Memory B cell (primary cell): ENCODE results near the gene BMP7.

ENCODE experiments used
- ATAC-seq: fragments of 150-1000 bp; cut with Tn5 transposase; 2 replicates; pipeline ENCODE4 v1.10.0; 2021; ENCODE audit warnings: low read depth, mild to moderate bottlenecking, moderate library complexity
- DNase-seq, 2 donors: peaks; one replicate each; pipeline ENCODE4 v3.0.0; 2022; ENCODE audit warnings: low spot score in 2 of 2
- H3K27ac Mint-ChIP-seq: one replicate; pipeline ENCODE4 v1.8.0; 2022; ENCODE audit warnings: mild to moderate bottlenecking, moderate library complexity, mixed read lengths
- H3K27me3 Mint-ChIP-seq: one replicate; pipeline ENCODE4 v1.8.0; 2022; ENCODE audit warnings: mixed read lengths
- H3K36me3 Mint-ChIP-seq: one replicate; pipeline ENCODE4 v1.8.0; 2022; ENCODE audit warnings: mild to moderate bottlenecking, mixed read lengths
- H3K4me1 Mint-ChIP-seq: one replicate; pipeline ENCODE4 v1.8.0; 2022; ENCODE audit warnings: mixed read lengths
- H3K4me3 Mint-ChIP-seq: one replicate; pipeline ENCODE4 v1.8.0; 2022; ENCODE audit warnings: mild to moderate bottlenecking, moderate library complexity, mixed read lengths
- H3K9me3 Mint-ChIP-seq: one replicate; pipeline ENCODE4 v1.8.0; 2022; ENCODE audit warnings: mixed read lengths

BMP7 gene

DNA sequence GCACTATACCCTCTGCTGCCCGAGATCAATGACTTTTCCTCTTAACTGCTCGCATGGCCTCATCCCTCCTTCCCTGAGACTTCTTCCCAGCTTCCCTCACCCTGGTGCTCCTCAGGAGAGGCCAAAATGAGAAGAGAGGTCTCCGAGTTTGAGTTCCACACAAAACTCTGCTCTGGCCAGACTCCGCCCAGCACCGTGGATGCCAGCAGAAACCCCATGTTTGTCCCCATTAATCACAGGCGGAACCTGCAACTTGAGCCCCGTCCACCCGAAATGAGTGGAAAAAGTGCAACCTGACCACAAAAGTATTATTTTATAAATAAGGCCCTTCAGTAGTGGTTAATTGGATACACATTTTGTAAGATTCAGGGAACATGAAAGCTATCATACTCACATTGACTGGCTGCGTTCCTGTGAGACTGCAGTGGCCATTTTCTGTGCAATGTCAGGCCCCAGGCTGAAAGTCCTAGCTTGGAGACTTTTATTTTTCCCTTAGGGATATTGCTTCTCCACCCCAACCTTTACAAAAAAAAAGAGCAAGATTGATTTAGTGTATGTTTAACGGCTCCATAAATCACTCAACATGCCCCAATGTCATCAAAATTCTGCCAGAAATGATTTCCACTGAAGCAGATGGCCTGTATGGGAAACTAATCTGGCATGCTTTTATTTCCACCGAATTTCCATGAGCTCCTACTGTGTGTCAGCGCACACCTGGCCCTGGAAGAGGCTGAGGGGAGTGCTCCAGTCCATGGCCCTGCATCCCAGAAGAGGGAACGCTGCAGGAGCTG lies 134.6 kb downstream of the BMP7 start:
- no peaks in the 10 kb centered on the region for H3K36me3 Mint-ChIP-seq
- H3K9me3 Mint-ChIP-seq = no peaks in the 10 kb centered on the region
- ATAC-seq = no peak
- no peaks in the 10 kb centered on the region for H3K4me1 Mint-ChIP-seq
- no peaks in the 10 kb centered on the region for H3K27me3 Mint-ChIP-seq
- no peak for DNase-seq
- H3K4me3 Mint-ChIP-seq = no peak overlapping the region
- no peak overlapping the region for H3K27ac Mint-ChIP-seq

DNA sequence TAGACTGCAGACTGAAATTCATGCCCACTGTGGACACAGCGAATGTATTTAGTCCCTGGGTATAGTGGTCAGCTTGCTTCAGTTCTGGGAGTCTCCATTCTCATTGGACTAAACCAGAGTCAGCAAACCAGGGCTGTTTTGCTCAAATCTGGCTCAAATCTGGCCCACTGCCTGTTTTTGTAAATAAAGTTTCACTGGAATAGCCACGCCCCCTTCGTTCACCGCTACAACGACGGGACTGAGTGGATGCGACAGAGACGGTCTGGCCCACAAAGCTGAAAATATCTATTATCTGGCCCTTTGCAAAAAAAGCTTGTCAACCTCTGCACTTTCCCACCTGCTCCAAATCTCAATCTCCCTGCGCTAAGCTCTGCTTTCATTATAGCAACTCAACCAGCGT lies 135.4 kb downstream of the BMP7 start:
- no peaks in the 10 kb centered on the region for H3K9me3 Mint-ChIP-seq
- no peaks in the 10 kb centered on the region for H3K36me3 Mint-ChIP-seq
- DNase-seq = no peak
- no peak overlapping the region for H3K4me3 Mint-ChIP-seq
- H3K4me1 Mint-ChIP-seq = peaks cover 2% of the 10 kb centered on the region
- no peak for ATAC-seq
- H3K27me3 Mint-ChIP-seq = peaks cover 2% of the 10 kb centered on the region
- H3K27ac Mint-ChIP-seq = no peak overlapping the region

DNA sequence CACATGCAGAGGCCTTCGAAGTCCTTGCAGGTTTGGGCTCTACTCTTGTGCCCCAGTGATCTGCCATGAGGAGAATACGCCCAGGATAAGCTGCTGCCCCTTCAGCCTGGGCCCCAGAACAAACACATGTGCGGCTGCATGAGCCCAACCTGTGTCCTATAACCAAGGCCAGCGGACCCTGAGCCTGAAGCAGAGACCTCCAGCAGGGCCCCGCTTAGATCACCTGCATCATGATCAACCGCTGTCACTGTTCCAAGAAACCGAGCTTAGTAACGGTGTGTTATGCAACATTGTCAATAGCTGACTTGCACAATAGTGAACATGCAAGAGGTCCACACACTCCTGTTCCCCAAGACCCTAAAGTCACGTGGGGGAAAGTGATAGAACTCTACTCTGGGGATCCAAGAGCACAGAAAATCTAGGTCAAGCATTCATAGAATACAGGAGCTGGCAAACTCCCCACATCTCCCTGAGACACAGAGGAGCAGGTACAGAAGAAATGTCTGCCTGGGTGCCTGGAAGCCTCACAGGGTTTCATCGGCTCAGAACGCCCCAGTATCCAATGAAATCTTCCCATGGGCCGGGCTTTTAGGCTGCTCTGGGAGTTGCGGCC lies 136.2 kb downstream of the BMP7 start:
- DNase-seq (no peak), ATAC-seq (no peak)
- Mint-ChIP-seq H3K4me1 (peaks cover 2% of the 10 kb centered on the region), H3K27me3 (peaks cover 4% of the 10 kb centered on the region), H3K4me3 (no peak overlapping the region), H3K27ac (no peak overlapping the region), H3K9me3 (no peaks in the 10 kb centered on the region), H3K36me3 (no peaks in the 10 kb centered on the region)

DNA sequence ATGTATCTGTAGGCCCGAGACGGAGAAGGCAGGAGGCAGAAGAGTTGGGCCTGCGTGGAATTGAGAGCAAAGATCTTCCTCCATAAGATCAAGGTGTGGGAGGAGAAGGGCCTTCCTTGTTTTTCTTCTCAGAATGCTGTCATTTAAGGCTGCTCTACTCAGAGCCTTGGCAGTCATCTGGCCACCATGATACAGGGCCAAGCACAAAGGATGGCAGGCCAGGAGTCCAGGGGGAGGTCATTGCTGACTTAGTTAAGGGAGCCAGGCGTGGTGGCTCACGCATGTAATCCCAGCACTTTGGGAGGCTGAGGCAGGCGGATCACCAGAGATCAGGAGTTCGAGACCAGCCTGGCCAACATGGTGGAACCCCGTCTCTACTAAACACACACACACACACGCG lies 137.1 kb downstream of the BMP7 start:
- H3K27me3 Mint-ChIP-seq = peaks cover 6% of the 10 kb centered on the region
- ATAC-seq = no peak

DNA sequence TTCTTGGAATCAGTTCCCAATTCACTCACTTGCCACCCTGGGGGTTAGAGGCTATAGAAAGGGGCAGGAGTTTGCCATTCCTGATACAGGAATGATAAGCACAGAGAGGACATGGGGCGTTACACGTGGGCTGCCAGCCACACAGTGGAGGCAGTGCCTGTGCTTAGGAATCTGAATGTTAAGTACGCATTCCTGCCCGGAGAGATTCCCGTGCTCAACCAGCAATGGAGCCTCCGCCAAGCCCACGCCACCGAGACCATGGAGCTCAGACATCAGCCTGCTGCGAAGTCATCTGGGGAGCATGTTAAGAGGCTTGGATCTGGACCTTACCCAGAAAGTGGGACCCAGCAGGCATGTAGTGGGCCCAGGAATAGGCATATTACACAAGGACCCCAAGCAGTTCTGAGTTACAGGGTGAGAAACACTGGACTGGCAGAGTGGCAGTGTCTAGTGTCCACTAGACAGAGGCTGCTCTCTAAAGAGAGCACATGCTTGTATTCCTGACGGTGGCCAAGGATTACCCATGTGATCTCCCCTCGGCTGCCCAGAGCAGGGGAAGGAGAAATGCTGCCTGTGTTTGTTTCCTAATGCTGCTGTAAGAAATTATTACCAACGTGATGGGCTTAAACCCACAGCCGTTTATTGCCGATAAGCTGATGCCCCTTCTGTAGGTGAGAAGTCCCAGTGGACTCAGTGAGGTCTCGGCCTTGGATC lies 138.2 kb downstream of the BMP7 start:
- Mint-ChIP-seq H3K36me3 (no peaks in the 10 kb centered on the region), H3K27me3 (peaks cover 6% of the 10 kb centered on the region), H3K9me3 (no peaks in the 10 kb centered on the region), H3K4me3 (no peak overlapping the region), H3K4me1 (peaks cover 2% of the 10 kb centered on the region), H3K27ac (no peak overlapping the region)
- DNase-seq (no peak), ATAC-seq (no peak)

More for the DNA sequence above, 137.1 kb downstream of the BMP7 start:
- no peak for DNase-seq
- no peaks in the 10 kb centered on the region for H3K9me3 Mint-ChIP-seq
- H3K4me1 Mint-ChIP-seq = peaks cover 2% of the 10 kb centered on the region
- no peaks in the 10 kb centered on the region for H3K36me3 Mint-ChIP-seq
- no peak overlapping the region for H3K27ac Mint-ChIP-seq
- H3K4me3 Mint-ChIP-seq = no peak overlapping the region

DNA sequence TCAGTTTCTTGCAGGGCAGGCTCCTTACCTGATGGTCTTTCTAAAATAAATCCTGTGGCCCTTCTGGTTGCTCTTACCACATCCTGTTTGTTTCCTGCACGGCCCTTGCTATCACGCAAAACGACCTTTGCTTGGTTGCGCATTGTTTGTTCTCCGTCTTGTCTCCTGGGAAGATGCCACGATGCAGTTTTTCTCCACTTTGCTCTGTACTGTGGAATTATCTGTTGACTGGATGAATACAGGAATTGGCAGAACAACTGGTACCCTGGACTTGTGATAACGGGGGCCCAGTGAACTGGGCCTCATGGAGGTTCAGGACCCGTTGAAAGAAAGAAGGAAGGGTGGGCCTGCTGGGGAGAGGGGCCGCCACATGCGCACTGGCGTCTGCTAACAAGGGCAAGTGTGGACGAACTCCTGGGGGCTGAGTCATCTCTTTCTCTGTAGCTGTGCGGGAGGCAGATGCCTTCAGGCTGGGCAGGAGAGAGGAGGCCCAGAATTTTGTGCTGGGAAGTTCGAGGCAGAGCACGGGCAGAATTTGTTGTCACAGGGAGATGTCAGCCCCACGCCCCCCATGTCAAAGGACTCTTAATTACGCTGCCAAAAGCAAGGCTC lies 139.9 kb downstream of the BMP7 start:
- peaks cover 12% of the 10 kb centered on the region for H3K27me3 Mint-ChIP-seq
- peaks cover 2% of the 10 kb centered on the region for H3K9me3 Mint-ChIP-seq
- no peak overlapping the region for H3K27ac Mint-ChIP-seq
- peaks cover 2% of the 10 kb centered on the region for H3K4me1 Mint-ChIP-seq
- no peak for ATAC-seq
- no peak for DNase-seq
- no peaks in the 10 kb centered on the region for H3K36me3 Mint-ChIP-seq
- no peak overlapping the region for H3K4me3 Mint-ChIP-seq

DNA sequence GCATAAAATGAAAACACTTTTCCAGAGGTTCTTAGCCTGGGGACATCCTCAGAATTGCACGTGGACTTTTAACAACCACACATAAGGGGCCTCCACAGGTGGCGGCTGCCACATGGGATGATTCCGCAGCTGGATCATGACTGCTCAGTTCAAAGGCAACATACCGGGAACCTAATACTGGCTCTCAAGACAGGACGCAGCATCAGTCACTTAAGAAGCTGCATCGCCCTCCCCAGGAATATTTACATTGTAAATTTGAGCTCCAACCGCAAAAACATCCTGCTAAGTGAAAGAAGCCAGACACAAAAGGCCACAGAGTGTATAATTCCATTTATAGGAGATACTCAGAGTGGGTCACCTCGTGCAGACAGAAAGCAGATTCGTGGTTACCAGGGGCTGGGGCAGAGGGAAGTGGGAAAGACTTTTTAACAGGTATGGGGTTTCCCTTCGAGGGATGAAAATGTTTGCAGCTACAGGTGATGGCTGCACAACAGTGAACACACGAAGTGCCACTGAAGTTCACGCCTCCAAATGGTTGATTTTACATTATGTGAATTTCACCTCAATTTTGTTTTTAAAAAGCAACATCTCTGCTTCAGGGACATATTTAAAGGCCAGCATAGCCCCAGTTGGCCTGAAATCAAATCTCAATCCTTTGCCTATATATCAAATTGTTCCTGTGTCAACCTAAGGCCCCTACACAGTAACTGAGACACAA lies 141.5 kb downstream of the BMP7 start:
- Mint-ChIP-seq H3K27me3 (peaks cover 14% of the 10 kb centered on the region), H3K4me1 (peaks cover 2% of the 10 kb centered on the region), H3K4me3 (no peak overlapping the region), H3K27ac (no peak overlapping the region), H3K36me3 (no peaks in the 10 kb centered on the region), H3K9me3 (peaks cover 3% of the 10 kb centered on the region)
- ATAC-seq (no peak), DNase-seq (no peak)

DNA sequence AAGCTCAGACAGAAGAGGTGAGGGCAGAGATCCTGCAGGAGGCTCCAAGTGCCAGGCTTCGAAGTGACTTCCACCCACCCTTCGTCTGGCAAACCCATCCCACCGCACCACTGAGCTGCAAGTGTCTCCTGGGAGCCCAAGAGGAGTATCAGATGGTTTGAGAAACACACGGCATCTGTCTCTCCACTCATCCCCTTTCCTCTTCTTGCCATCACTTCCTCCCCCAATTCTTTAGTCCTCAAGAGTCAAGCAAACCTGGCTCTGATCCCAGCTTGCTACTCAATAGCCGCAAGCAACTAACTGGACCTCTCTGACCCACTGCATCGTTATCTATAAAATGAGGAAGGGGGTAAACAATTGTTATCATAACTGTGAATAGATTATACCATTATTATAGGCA lies 142.1 kb downstream of the BMP7 start:
- no peaks in the 10 kb centered on the region for H3K36me3 Mint-ChIP-seq
- H3K27me3 Mint-ChIP-seq = peaks cover 16% of the 10 kb centered on the region
- no peak overlapping the region for H3K4me3 Mint-ChIP-seq
- H3K9me3 Mint-ChIP-seq = peaks cover 3% of the 10 kb centered on the region
- no peak for DNase-seq
- no peak for ATAC-seq
- H3K27ac Mint-ChIP-seq = no peak overlapping the region
- peaks cover 2% of the 10 kb centered on the region for H3K4me1 Mint-ChIP-seq

DNA sequence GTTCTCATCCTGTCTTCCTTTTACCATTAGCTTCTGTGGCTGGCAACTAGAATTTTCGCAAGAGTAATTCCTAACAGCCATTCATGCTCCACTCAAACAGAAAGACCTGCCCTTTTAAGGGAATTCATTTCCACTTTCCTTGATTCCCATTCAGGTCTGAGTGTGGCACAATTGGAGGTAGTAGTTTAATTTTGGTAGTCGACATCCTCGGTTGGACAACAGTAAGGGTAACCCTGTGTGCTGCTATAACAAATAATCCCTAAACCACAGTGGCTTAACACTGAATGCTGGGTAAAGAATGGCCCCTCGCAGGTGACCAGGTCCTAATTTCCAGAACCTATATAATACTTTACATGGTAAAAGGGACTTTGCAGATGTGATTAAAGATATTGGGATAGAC lies 142.9 kb downstream of the BMP7 start:
- H3K27me3 Mint-ChIP-seq = peaks cover 16% of the 10 kb centered on the region
- H3K4me1 Mint-ChIP-seq = peaks cover 2% of the 10 kb centered on the region
- no peaks in the 10 kb centered on the region for H3K36me3 Mint-ChIP-seq
- DNase-seq (no peak), ATAC-seq (no peak)
- H3K27ac Mint-ChIP-seq = no peak overlapping the region
- H3K9me3 Mint-ChIP-seq = peaks cover 3% of the 10 kb centered on the region
- no peak overlapping the region for H3K4me3 Mint-ChIP-seq

DNA sequence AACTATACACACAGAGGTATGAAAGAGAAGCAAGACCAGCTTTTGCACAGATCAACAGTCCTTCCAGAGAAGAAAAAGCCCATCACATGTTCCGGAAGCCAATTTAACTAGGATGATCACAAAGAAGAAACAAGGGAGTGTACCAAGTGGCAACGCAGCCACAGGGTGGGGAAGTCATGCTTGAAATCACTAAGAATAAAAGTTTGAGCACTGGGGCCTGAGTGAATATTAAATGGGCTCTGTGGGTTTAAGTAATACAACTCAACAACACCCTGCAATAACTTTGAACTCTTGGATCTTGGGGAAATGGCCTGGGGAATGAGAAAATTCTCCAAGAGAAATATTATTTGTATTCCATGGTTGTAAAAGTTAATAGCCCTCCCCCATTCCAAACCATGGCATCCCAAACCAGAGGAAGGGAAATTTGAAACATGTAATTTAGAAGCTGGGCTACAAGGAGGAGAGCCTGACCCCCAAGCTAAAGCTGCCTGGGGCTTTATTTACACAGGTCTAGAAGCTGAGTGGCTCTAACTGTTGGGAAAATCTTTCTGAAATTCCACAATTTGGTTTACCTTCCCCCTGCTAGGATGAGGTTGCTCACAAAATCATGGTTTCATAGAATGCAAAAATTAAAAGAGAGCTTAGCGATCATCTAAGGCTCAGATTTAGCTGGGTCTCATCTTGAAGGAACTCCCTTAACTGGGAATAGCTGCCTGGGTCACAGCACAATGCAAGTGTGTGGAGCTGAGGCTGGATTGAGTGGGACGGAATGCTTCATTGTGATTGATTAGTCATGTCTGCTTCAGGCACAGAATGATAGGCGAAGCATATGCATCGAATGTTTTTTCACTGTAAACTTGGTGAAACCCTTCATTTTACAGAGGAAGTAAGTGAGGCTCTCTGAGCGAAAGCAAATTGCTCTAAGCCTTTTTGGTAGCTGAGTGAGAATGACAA lies 143.6 kb downstream of the BMP7 start:
- no peak overlapping the region for H3K27ac Mint-ChIP-seq
- no peak overlapping the region for H3K4me3 Mint-ChIP-seq
- H3K9me3 Mint-ChIP-seq = peaks cover 3% of the 10 kb centered on the region
- DNase-seq = no peak
- H3K27me3 Mint-ChIP-seq = peaks cover 16% of the 10 kb centered on the region
- peaks cover 2% of the 10 kb centered on the region for H3K4me1 Mint-ChIP-seq
- ATAC-seq = no peak
- H3K36me3 Mint-ChIP-seq = no peaks in the 10 kb centered on the region

DNA sequence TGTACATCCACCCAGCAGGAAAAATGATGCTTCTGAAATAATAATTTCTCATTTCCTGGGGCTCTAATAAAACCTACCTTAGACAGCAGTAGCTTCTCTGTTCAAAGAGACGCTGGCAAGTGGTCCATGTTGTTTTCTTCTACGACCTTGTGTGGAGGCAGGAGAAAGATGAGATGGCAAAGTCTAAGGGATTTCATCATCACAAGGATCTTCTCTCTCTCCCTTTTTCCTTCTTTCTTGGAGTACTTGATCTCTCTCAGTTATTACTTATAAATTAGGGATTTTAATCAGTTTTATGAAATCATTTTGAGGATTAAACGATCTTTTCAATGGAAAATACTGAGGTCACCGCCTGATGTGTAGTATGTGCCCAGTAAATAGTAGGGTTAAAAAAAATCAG lies 147.5 kb downstream of the BMP7 start:
- H3K9me3 Mint-ChIP-seq = peaks cover 7% of the 10 kb centered on the region
- DNase-seq (no peak), ATAC-seq (no peak)
- H3K4me3 Mint-ChIP-seq = no peak overlapping the region
- H3K4me1 Mint-ChIP-seq = no peaks in the 10 kb centered on the region
- peaks cover 11% of the 10 kb centered on the region for H3K27me3 Mint-ChIP-seq
- no peaks in the 10 kb centered on the region for H3K36me3 Mint-ChIP-seq
- no peak overlapping the region for H3K27ac Mint-ChIP-seq
